CD14-positive monocyte (primary cell): ENCODE results near the gene CD151. TPM values are rescaled to one million over a fixed set of nuclear protein-coding genes. Genes with fewer than 3 reads are reported as not detected.

ENCODE experiments used
- DNase-seq, 3 donors: peaks; one replicate each; pipeline ENCODE4 v3.0.0-alpha.2; 2011 to 2022
- H2AFZ ChIP-seq: 2 replicates; pipeline ENCODE4 v1.6.0; 2012; ENCODE audit warnings: mild to moderate bottlenecking, low read depth, low read length, inconsistent platforms; ENCODE audit not compliant: insufficient read depth, poor library complexity, severe bottlenecking
- H3K27ac ChIP-seq, 2 donors: 1 replicate in 1 of 2; 2 replicates in 1 of 2; pipeline ENCODE4 v1.5.1; 2012 to 2013; ENCODE audit warnings: low read length in 2 of 2, control low read depth in 1 of 2, inconsistent platforms in 1 of 2, low read depth in 1 of 2, mild to moderate bottlenecking in 1 of 2
- H3K27me3 ChIP-seq, 2 donors: one replicate each; pipeline versions ENCODE4 v1.6.0 to v1.6.1; 2011 to 2013; ENCODE audit warnings: low read length in 2 of 2; ENCODE audit not compliant: control insufficient read depth in 2 of 2, insufficient read depth in 2 of 2
- H3K36me3 ChIP-seq, 2 donors: replicated peaks in 1 of 2; 1 replicate in 1 of 2; 2 replicates in 1 of 2; pipeline versions ENCODE4 v1.5.1 to v1.6.1; 2012 to 2013; ENCODE audit warnings: low read length in 2 of 2, control low read depth in 1 of 2, inconsistent platforms in 1 of 2, mild to moderate bottlenecking in 1 of 2; ENCODE audit not compliant: insufficient read depth in 2 of 2, control insufficient read depth in 1 of 2
- H3K4me1 ChIP-seq, 2 donors: 1 replicate in 1 of 2; 2 replicates in 1 of 2; pipeline versions ENCODE4 v1.5.1 to v1.6.1; 2012 to 2013; ENCODE audit warnings: low read length in 2 of 2, control low read depth in 1 of 2, inconsistent platforms in 1 of 2, mild to moderate bottlenecking in 1 of 2, moderate library complexity in 1 of 2; ENCODE audit not compliant: insufficient read depth in 2 of 2, control insufficient read depth in 1 of 2
- H3K4me2 ChIP-seq: replicated peaks from 2 replicates; pipeline ENCODE3; 2012; ENCODE audit warnings: low read length, moderate library complexity, mild to moderate bottlenecking; ENCODE audit not compliant: poor library complexity, severe bottlenecking; ENCODE audit errors: extremely low read depth
- H3K4me3 ChIP-seq, 3 experiments: fragments of 200-600 bp in 1 of 3; sonication (generic) in 1 of 3; replicated peaks in 1 of 3; 1 replicate in 2 of 3; 2 replicates in 1 of 3; pipeline ENCODE4 v1.5.1; 2011 to 2013; ENCODE audit warnings: low read length in 3 of 3, mild to moderate bottlenecking in 3 of 3, control low read depth in 2 of 3, low read depth in 2 of 3, inconsistent platforms in 1 of 3, moderate library complexity in 1 of 3
- H3K79me2 ChIP-seq: 2 replicates; pipeline ENCODE4 v1.6.0; 2012; ENCODE audit warnings: mild to moderate bottlenecking, control low read depth, inconsistent platforms, low read length, moderate library complexity; ENCODE audit not compliant: insufficient read depth
- H3K9ac ChIP-seq: 2 replicates; pipeline ENCODE4 v1.6.0; 2017; ENCODE audit warnings: low read length, mild to moderate bottlenecking; ENCODE audit not compliant: insufficient read depth, poor library complexity, severe bottlenecking
- H3K9me3 ChIP-seq, 2 donors: replicated peaks in 1 of 2; 1 replicate in 1 of 2; 2 replicates in 1 of 2; pipeline versions ENCODE4 v1.5.1 to v1.6.1; 2012 to 2013; ENCODE audit warnings: low read length in 2 of 2, control low read depth in 1 of 2; ENCODE audit not compliant: control insufficient read depth in 1 of 2, insufficient read depth in 1 of 2
- H4K20me1 ChIP-seq: 2 replicates; pipeline ENCODE4 v1.6.0; 2012; ENCODE audit warnings: mild to moderate bottlenecking, low read length, control low read depth, moderate library complexity; ENCODE audit not compliant: insufficient read depth
- H3K27ac Mint-ChIP-seq, 7 donors: one replicate each; pipeline ENCODE4 v1.8.0; 2020; ENCODE audit warnings: mild to moderate bottlenecking in 7 of 7, mixed read lengths in 7 of 7, moderate library complexity in 6 of 7, inconsistent platforms in 2 of 7
- H3K27me3 Mint-ChIP-seq, 3 donors: one replicate each; pipeline ENCODE4 v1.8.0; 2021 to 2022; ENCODE audit warnings: low read depth in 3 of 3, mild to moderate bottlenecking in 3 of 3, mixed read lengths in 3 of 3, moderate library complexity in 3 of 3, inconsistent platforms in 1 of 3
- H3K36me3 Mint-ChIP-seq, 2 donors: one replicate each; pipeline ENCODE4 v1.8.0; 2020; ENCODE audit warnings: mixed read lengths in 2 of 2, inconsistent platforms in 1 of 2, mild to moderate bottlenecking in 1 of 2
- H3K4me1 Mint-ChIP-seq: one replicate; pipeline ENCODE4 v1.8.0; 2020; ENCODE audit warnings: mild to moderate bottlenecking, mixed read lengths
- H3K4me3 Mint-ChIP-seq, 2 donors: one replicate each; pipeline ENCODE4 v1.8.0; 2020; ENCODE audit warnings: mild to moderate bottlenecking in 2 of 2, mixed read lengths in 2 of 2, moderate library complexity in 1 of 2
- H3K9me3 Mint-ChIP-seq, 7 donors: one replicate each; pipeline ENCODE4 v1.8.0; 2020 to 2022; ENCODE audit warnings: mixed read lengths in 7 of 7, mild to moderate bottlenecking in 6 of 7, moderate library complexity in 6 of 7, inconsistent platforms in 2 of 7
- CTCF ChIP-seq: fragments of 200-600 bp; IDR thresholded peaks from one replicate; pipeline ENCODE4 v1.8.0; 2022; ENCODE audit warnings: antibody characterized with exemption, mild to moderate bottlenecking
- whole genome bisulfite sequencing: methylation state at CpG from one replicate; pipeline ENCODE4 v1.1.5; 2013; ENCODE audit warnings: missing lambda C conversion rate; ENCODE audit not compliant: insufficient coverage; 5-methylcytosine and 5-hydroxymethylcytosine counted together
- intact Hi-C, 2 donors: fragments of 100-400 bp; cut with micrococcal nuclease; formaldehyde crosslinking; loops; one replicate each; pipeline versions ENCODE4 v1.15.0 to v1.15.1; 2023
- polyA plus RNA-seq, 3 donors: library from polyadenylated mRNA; depleted of rRNA in 1 of 3; unstranded in 2 of 3; stranded (reverse) in 1 of 3; fragments of 300-500 nt in 2 of 3; fragments of >200 nt in 1 of 3; fragmentation: Illumina TruSeq in 2 of 3; gene quantifications; 1 replicate in 2 of 3; 2 replicates in 1 of 3; pipeline ENCODE4 v1.2.3, GENCODE V29; 2012 to 2021

Gene CD151
- polyA plus RNA-seq, 3 donors = 18.1 to 200 (median 57.4) TPM

- TF ChIP-seq CTCF = no peak
- peaks cover 41 to 77% (median 48%) of the 10 kb centered on the region in 3 donors for H3K27me3 Mint-ChIP-seq
- no peak for DNase-seq
- H3K79me2 ChIP-seq = peaks cover 21% of the 10 kb centered on the region
- peaks cover 14 to 18% of the 10 kb centered on the region in 2 donors for H3K36me3 Mint-ChIP-seq
- H3K4me3 Mint-ChIP-seq = peak overlapping the region; percentile 64 to 77
- intact Hi-C loops = no loop called here
- H3K27ac Mint-ChIP-seq = peak overlapping the region in 3 of 7 donors; percentile 6 to 59 (median 41)
- H3K9me3 Mint-ChIP-seq = peaks cover 0 to 21% (median 3%) of the 10 kb centered on the region in 7 donors
- peak overlapping the region; percentile 41 for H2AFZ ChIP-seq
- H3K4me2 ChIP-seq = peak overlapping the region; percentile 91
- 95% methylated on average over 14 of the region's 23 CpGs for WGBS
- H3K27ac ChIP-seq = no peak overlapping the region
- H3K27me3 ChIP-seq = peaks cover 10 to 61% of the 10 kb centered on the region in 2 donors
- H3K36me3 ChIP-seq = peaks cover 8 to 10% of the 10 kb centered on the region in 2 donors
- H3K4me3 ChIP-seq = peak overlapping the region in 2 of 3 experiments; percentile 41 to 74
- peaks cover 67% of the 10 kb centered on the region for H3K4me1 Mint-ChIP-seq
- H3K9ac ChIP-seq = peak overlapping the region; percentile 46
- H3K9me3 ChIP-seq = no peaks in the 10 kb centered on the region
- peaks cover 60% of the 10 kb centered on the region for H4K20me1 ChIP-seq
- H3K4me1 ChIP-seq = peaks cover 74 to 79% of the 10 kb centered on the region in 2 donors
Observed at GRCh38 chr11:831961-832528, 707 bp upstream of the CD151 start.

- no peak for TF ChIP-seq CTCF
Observed at GRCh38 chr11:833114-833791, 501 bp downstream of the CD151 start.

More at GRCh38 chr11:833114-833791, 501 bp downstream of the CD151 start:
- H3K27ac Mint-ChIP-seq = peak overlapping the region in 4 of 7 donors; percentile 76 to 95 (median 90)
- WGBS = under 1% methylated on average over 50 of the region's 55 CpGs
- H3K27me3 Mint-ChIP-seq = peaks cover 32 to 67% (median 39%) of the 10 kb centered on the region in 3 donors
- H3K4me1 Mint-ChIP-seq = peaks cover 58% of the 10 kb centered on the region
- peaks cover 0 to 17% (median 1%) of the 10 kb centered on the region in 7 donors for H3K9me3 Mint-ChIP-seq
- peaks cover 19 to 22% of the 10 kb centered on the region in 2 donors for H3K36me3 ChIP-seq
- H3K9ac ChIP-seq = peak overlapping the region; percentile 66
- H3K27me3 ChIP-seq = peaks cover 10 to 52% of the 10 kb centered on the region in 2 donors
- peaks cover 21 to 22% of the 10 kb centered on the region in 2 donors for H3K36me3 Mint-ChIP-seq
- no peak overlapping the region for H2AFZ ChIP-seq
- H3K4me1 ChIP-seq = peaks cover 63 to 67% of the 10 kb centered on the region in 2 donors
- peak; percentile 34 to 48 (median 46) for DNase-seq
- peaks cover 72% of the 10 kb centered on the region for H4K20me1 ChIP-seq
- H3K4me3 Mint-ChIP-seq = peak overlapping the region; percentile 84 to 87
- H3K4me3 ChIP-seq = peak overlapping the region; percentile 47 to 85 (median 56)
- peaks cover 21% of the 10 kb centered on the region for H3K79me2 ChIP-seq
- peak overlapping the region in 1 of 2 donors; percentile 71 for H3K27ac ChIP-seq
- H3K4me2 ChIP-seq = peak overlapping the region; percentile 91
- H3K9me3 ChIP-seq = no peaks in the 10 kb centered on the region
- intact Hi-C loops = no loop called here
